Measurements from ENCODE around the gene NALCN. TPM values are rescaled to one million over a fixed set of nuclear protein-coding genes. Genes with fewer than 3 reads are reported as not detected.

The NALCN gene
- 10 to 100 TPM in 1 of 4 donors, 1 to 10 TPM in 1, under 1 TPM in 2; under 0.01 to 13.2 (median 1.4) TPM for total RNA-seq

DNA sequence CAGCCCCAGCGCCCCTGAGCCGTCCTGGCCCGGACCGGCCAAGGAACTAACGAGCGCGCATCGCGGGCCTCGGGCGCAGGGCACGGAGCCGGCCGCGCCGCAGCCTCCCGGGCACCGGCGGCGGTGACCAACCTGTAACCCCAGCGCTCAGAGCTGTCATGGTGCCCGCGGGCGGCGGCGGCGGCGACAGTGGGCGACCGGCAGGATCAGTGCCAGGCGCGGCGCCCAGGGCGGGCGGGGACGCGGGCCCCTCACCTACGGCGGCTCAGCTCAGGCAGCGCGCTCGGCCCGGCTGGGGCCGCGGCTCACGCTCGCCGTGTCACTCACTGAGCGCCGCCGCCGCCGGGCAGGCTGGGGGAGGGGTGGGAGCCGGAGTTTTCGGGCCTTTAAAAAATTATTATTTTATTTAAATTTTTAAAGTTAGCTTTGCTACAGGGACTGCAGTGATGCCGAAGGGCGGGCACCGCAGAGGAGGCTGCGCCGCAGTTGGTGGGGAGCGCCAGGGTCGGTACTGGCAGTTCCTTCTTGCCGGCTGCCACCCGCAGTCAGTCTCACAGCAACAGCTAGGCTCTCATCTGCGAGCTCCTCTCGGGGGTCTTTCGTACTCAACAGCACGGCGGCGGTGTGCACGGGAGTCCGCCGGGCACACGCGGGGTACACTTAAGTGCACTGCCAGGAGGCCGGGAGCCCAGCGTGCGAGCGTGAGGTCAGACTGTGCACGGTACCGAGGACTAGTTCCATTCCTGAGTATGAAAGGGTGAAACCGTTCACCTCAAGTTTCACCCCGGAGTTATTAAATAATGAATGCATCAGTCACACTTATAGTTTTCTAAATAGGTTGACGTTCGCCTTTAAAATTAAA lies at the start of gene NALCN:
TSS of gene NALCN (minus strand) at position 328 of the 862 bp plus-strand sequence. CDS start 17,382 bp downstream, outside the sequence.
- no peak for DNase-seq
- no peaks in the 10 kb centered on the region for H3K27me3 ChIP-seq
- H3K4me1 ChIP-seq, result no peaks in the 10 kb centered on the region
- H3K27ac ChIP-seq, result no peak within 1 kb of the TSS
- H3K9me3 ChIP-seq, result no peaks in the 10 kb centered on the region
- H3K36me3 ChIP-seq, result no peaks in the 10 kb centered on the region
- TF ChIP-seq, protein P1, sequence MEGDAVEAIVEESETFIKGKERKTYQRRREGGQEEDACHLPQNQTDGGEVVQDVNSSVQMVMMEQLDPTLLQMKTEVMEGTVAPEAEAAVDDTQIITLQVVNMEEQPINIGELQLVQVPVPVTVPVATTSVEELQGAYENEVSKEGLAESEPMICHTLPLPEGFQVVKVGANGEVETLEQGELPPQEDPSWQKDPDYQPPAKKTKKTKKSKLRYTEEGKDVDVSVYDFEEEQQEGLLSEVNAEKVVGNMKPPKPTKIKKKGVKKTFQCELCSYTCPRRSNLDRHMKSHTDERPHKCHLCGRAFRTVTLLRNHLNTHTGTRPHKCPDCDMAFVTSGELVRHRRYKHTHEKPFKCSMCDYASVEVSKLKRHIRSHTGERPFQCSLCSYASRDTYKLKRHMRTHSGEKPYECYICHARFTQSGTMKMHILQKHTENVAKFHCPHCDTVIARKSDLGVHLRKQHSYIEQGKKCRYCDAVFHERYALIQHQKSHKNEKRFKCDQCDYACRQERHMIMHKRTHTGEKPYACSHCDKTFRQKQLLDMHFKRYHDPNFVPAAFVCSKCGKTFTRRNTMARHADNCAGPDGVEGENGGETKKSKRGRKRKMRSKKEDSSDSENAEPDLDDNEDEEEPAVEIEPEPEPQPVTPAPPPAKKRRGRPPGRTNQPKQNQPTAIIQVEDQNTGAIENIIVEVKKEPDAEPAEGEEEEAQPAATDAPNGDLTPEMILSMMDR (IDR thresholded peaks at IDR 0.05), result no peak
- TF ChIP-seq POLR2A (IDR thresholded peaks at IDR 0.05), result no peak
- intact Hi-C loops (cut with DNase I; ENCODE audit: low total_unique reads), result no loop called here
- H3K4me3 ChIP-seq, result peak within 1 kb of the TSS in 1 of 2 donors; percentile 16

- Histone ChIP-seq H3K27me3 (no peaks in the 10 kb centered on the region), H3K4me1 (no peaks in the 10 kb centered on the region), H3K27ac (no peak overlapping the region), H3K36me3 (no peaks in the 10 kb centered on the region), H3K4me3 (no peak overlapping the region), H3K9me3 (no peaks in the 10 kb centered on the region)
- TF ChIP-seq, protein P1 (IDR thresholded peaks at IDR 0.05), result no peak
- no peak for TF ChIP-seq POLR2A (IDR thresholded peaks at IDR 0.05)
- DNase-seq, result no peak
- intact Hi-C loops (cut with DNase I; ENCODE audit: low total_unique reads), result no loop called here
Measured at GRCh38 chr13:101465877-101466276, 49.6 kb upstream of the NALCN start.

DNA sequence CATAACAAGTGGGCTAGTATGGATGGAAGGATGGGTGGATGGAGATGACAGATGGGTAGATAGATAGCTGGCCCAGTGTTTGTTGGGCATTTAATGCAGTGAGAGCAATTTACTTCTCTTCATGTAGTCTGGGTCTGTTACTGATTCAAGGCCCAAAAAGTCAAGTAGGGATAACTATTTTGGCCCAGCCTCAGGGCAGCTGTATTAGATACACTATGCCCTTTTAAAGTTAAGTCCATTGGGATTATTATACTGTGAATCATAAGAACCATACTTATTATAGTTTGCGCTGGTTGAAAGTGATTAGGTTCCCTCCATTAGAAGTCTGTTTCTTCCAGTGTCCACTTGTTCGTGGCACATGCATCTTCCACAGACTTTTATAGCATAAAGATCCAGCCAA lies 40.9 kb upstream of the NALCN start:
- no peak for DNase-seq
- no peaks in the 10 kb centered on the region for H3K27me3 ChIP-seq
- no peaks in the 10 kb centered on the region for H3K4me1 ChIP-seq
- H3K27ac ChIP-seq, result no peak overlapping the region
- H3K36me3 ChIP-seq, result no peaks in the 10 kb centered on the region
- intact Hi-C loops (cut with DNase I; ENCODE audit: low total_unique reads), result no loop called here
- H3K4me3 ChIP-seq, result no peak overlapping the region
- no peaks in the 10 kb centered on the region for H3K9me3 ChIP-seq
- no peak for TF ChIP-seq POLR2A (IDR thresholded peaks at IDR 0.05)
- TF ChIP-seq, protein P1 (IDR thresholded peaks at IDR 0.05), result no peak

DNA sequence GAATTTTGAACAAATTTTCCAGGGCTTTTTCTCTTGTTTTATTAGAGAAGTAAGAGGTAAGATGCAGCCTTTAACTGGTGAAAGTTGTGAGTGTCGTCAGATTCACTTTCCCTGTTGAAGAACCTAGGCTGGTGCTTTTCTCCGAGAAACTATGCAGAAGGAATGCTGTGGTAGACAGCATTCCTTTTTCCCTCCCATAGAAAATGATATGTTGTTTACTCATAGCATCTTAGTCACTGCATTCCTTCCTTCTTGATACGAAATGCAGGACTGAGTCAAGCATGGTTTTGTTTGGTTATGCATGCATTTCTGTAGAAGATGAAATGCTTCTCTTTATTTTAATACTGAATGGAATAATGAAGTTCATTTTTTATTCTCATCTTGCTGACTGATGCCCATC lies 39.6 kb upstream of the NALCN start:
- Histone ChIP-seq H3K9me3 (no peaks in the 10 kb centered on the region), H3K27me3 (no peaks in the 10 kb centered on the region), H3K36me3 (no peaks in the 10 kb centered on the region), H3K27ac (no peak overlapping the region), H3K4me3 (no peak overlapping the region), H3K4me1 (no peaks in the 10 kb centered on the region)
- intact Hi-C loops (cut with DNase I; ENCODE audit: low total_unique reads), result no loop called here
- DNase-seq, result no peak
- TF ChIP-seq, protein P1 (IDR thresholded peaks at IDR 0.05), result no peak
- no peak for TF ChIP-seq POLR2A (IDR thresholded peaks at IDR 0.05)

DNA sequence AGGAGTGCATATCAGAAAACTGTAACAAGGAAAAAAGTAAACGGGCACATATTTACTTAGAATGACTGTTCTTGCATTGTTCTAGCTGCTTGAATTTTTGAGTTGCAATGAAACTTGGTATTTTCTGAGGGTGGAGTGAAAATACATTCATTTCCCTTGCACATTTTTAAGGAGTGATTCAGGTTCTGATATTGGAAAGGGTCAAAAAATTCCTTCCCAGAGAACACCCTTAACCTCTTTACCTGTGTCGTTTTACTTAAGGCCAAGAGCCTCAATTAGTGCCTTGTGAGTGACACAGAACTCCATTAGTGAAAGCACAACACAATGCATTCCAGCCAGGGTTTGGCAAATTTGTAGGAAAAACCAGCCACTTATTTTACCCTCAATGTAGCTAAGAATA lies 38.5 kb upstream of the NALCN start:
- Histone ChIP-seq H3K9me3 (no peaks in the 10 kb centered on the region), H3K36me3 (no peaks in the 10 kb centered on the region), H3K27ac (no peak overlapping the region), H3K27me3 (no peaks in the 10 kb centered on the region), H3K4me3 (no peak overlapping the region), H3K4me1 (no peaks in the 10 kb centered on the region)
- no peak for DNase-seq
- TF ChIP-seq POLR2A (IDR thresholded peaks at IDR 0.05), result no peak
- TF ChIP-seq, protein P1 (IDR thresholded peaks at IDR 0.05), result no peak
- intact Hi-C loops (cut with DNase I; ENCODE audit: low total_unique reads), result no loop called here

Data from uterus (tissue), 4 donors.